Activated gamma-delta T cell treated with Interleukin-2 at 50 U/mL for 16 hours (primary cell): Measurements from ENCODE around the gene ITM2B.

Source experiments
- DNase-seq: peaks from one replicate; pipeline ENCODE4 v3.0.0-alpha.2; 2020

The ITM2B gene

GRCh38 chr13:48263196-48263595 lies 30.2 kb downstream of the ITM2B start:
- no peak for DNase-seq

GRCh38 chr13:48264058-48264457 lies 31.1 kb downstream of the ITM2B start:
- DNase-seq: no peak

DNA sequence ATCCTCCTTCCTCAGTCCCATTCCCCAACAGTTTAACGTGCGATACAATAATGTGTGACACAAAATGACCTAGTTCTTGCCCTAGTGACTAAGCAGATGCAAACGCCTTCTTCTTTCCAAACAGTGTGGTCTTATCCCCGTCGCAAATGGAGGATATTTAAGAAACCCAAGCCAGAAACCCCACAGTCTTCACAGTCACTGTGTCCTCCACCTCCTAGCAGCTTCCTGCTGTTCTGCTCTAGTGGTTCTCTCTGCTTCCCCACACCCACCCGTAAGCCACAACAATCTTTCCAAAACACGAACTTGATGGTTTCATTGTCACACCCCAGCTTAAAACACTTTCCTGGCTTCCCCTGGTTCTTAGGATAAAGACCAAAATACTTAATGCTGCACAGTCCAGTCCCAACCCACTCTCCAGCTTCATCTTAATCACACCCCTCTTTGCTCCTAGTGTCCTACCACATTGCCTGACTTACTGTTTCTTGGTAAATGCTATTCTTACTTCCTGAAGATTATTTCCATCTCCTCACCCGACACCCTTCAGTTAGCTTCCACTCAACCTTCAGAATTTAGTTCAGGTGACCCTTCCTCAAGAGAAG lies 32.3 kb downstream of the ITM2B start:
- DNase-seq: no peak

DNA sequence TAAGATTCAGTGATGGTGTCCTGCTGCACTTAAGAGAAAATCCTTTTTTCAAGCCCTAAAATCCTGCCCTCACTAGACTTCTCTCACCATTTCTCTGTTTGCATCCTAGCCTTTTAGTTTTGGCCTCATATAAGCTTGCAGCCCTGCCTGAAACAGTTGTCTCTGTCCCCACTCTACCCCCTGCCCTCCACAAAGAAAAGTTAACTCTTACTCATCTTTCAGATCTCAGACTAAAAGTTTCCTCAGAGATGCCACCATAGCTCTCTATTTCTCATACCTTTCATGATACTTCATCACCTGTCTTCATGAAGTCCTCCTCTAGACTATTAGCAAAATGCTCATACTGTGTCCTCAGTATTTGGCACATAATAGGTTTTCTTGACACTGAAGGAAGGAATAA lies 33.1 kb downstream of the ITM2B start:
- DNase-seq: no peak

DNA sequence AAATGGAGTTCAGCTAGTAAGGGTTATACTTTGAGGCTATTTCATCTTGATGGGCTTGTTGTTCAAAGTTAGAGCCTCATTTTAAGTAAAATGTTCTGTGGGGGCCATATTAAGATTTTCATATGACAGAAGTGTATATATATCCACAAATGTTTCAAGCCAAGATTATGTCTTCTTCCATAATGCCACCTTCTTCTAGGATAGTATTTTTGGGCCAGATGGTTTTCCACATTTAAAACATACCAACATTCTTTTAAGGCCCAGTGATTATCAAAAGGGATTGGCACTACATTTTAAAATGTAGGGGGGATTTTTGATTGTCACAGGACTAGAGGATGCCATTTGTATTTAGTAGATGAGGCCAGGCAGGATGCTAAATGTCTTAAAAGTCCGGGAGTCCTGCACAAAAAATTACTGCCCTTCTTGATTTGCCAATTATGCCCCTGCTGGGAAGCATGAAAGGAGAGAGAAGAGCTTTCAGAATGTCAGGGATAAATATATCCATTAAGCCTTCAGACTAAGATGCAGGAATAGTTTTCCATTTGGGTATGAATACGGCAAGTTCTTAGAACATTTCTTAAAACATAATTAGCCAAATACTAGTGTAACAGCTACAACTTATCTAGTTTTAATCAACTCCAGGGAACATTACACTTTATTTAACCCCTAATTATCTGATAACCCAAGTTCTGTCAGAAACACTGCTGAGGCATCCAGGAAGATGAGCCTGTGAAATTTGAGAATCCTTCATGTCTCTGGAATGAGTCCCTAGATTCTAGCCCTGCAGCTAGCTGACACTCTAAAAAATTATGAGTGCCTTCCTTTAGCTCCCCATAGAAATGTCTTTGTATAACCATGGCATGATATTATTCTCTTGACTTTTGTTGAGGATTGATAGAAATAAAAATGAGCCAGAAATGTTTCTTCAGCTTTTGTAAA lies 34.0 kb downstream of the ITM2B start:
- no peak for DNase-seq

DNA sequence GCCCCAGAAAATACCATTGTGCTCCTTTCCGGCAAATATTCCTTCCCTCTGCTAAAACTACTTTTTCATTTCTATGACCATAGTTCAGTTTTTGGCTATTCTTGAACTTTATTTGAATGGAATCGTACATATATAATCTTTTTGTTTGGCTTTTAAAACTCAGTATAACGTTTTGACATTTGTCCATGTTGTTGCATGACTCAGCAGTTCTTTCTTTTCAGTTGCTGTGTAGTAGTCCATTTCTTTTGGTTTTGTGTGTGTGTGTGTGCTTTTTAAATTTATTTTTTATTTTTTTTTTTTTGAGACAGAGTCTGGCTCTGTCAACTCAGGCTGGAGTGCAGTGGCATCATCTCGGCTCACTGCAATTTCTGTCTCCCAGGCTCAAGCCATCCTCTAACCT lies 35.0 kb downstream of the ITM2B start:
- no peak for DNase-seq

- no peak for DNase-seq
Measured at GRCh38 chr13:48273346-48273745, 40.3 kb downstream of the ITM2B start.

- no peak for DNase-seq
Measured at GRCh38 chr13:48275507-48275906, 42.5 kb downstream of the ITM2B start.

GRCh38 chr13:48278806-48279205 lies 45.8 kb downstream of the ITM2B start:
- no peak for DNase-seq

GRCh38 chr13:48281556-48281955 lies 48.5 kb downstream of the ITM2B start:
- no peak for DNase-seq

- DNase-seq: no peak
Measured at GRCh38 chr13:48291730-48292129, 58.7 kb downstream of the ITM2B start.

GRCh38 chr13:48292650-48293049 lies 59.6 kb downstream of the ITM2B start:
- DNase-seq: no peak

DNA sequence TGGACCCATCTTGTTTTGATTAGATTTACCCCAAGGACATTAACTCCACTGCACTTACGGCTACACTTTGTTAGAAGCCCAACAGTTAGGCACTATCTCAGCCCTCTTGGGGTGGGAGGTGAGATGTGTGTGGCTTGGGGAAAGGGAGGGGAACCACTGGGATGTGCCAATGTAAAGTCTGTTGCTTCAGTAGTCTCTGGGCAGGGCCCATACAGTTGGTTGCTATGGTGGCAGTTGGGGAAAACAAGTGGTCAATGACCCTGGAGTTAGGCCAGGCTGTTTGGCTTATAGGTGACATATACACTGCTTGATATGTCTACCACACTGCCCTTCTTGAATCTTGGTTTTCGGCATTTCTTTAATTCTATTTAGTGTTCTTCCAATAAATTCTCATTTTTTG lies 61.6 kb downstream of the ITM2B start:
- DNase-seq: no peak

DNA sequence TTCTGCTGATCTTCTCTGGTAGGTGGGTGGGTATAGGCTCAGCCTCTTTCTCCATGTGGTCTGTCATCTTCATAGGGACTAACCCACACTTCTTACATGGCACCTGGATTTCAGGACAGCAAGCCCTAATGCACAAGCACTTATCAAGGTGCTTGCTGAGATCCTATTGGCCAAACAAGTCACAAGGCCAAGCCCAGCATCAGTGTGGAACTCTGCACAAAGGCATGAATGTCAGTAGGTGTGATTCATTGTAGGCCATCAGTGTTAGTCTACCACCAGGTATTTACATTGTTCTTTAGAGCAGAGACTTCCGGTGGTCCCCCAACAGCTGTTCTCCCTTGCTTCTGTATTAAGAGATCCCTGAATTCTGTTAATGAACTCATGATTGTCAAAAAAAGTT lies 62.3 kb downstream of the ITM2B start:
- DNase-seq: no peak

DNA sequence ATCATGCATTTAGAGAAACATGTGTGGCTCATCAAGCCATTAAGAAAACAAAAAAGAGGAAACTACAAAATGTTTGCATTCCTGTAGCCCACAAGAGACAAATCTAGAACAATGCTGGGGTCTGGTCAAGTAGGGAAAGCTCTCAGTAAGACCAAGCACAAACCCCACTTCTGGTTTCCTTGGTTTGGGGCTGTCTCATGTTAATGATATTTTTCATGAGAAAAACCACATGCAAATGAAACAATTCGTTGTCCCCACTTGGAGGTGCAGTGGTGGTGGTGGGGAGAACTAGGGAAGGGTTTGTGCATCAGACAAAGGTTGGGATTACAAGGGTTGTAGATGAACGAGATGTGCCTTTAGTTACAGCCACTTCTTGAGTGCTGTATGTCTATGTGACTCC lies 63.5 kb downstream of the ITM2B start:
- no peak for DNase-seq

- DNase-seq: no peak
Measured at GRCh38 chr13:48297131-48297786, 64.3 kb downstream of the ITM2B start.

GRCh38 chr13:48299591-48299990 lies 66.6 kb downstream of the ITM2B start:
- DNase-seq: no peak

- DNase-seq: no peak
Measured at GRCh38 chr13:48302871-48303358, 69.9 kb downstream of the ITM2B start.

DNA sequence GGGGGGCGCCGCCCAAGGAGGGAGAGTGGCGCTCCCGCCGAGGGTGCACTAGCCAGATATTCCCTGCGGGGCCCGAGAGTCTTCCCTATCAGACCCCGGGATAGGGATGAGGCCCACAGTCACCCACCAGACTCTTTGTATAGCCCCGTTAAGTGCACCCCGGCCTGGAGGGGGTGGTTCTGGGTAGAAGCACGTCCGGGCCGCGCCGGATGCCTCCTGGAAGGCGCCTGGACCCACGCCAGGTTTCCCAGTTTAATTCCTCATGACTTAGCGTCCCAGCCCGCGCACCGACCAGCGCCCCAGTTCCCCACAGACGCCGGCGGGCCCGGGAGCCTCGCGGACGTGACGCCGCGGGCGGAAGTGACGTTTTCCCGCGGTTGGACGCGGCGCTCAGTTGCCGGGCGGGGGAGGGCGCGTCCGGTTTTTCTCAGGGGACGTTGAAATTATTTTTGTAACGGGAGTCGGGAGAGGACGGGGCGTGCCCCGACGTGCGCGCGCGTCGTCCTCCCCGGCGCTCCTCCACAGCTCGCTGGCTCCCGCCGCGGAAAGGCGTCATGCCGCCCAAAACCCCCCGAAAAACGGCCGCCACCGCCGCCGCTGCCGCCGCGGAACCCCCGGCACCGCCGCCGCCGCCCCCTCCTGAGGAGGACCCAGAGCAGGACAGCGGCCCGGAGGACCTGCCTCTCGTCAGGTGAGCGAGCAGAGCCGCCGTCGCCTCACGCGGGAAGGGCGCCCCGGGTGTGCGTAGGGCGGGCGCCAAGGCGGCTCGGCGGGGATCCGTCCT lies 70.5 kb downstream of the ITM2B start, which contains the start of gene RB1:
TSS of gene RB1 (plus strand) at position 393 of the 784 bp plus-strand sequence. CDS start at position 555, 162 bp downstream.
- DNase-seq: peak; percentile 88

DNA sequence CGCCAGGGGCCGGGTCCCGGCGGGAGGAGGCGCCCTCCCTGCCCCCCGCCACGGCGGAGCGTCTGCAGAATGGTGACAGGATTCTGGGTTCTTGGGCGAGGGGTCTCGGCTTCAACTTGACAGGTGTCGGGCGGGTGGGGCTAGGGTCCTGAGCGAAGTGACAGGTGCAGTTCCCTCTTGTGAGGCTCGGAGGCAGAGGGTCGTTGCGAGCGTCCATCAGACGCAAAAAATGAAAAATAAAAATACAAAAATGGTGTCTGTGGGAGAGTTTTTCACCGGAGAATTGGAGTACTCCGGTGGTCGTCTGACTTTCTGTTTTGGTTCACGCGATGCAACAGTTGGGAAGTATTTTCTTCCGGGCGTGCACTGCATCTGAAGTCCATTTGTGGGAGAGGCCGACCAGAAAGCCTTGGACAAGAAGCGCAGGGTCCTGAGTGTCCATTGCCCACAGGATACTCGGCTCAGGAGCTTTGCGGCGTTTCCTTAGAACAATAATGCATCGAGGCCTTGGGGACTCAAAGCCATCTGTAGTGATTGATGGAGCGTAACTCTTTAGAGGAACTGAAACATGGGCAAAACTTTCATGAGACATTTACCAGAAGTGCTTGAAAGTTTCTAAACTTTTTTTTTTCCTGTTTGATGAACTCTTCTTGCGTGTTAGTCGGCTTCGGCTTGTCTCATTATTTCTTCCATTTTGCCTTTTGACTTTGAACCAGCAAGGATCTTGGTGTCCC lies 71.3 kb downstream of the ITM2B start:
- DNase-seq: no peak

- DNase-seq: no peak
Measured at GRCh38 chr13:48311223-48311622, 78.2 kb downstream of the ITM2B start.
